ENCODE results near the gene ACSF2.
A peak's percentile ranks its signal among the peaks of the same experiment; 100 is the strongest.
"Not testable (repeated sequence)": the region's sequence is repeated elsewhere in the genome, so short reads cannot be mapped to it uniquely, and the experiment has no call there.

ACSF2 gene

DNA sequence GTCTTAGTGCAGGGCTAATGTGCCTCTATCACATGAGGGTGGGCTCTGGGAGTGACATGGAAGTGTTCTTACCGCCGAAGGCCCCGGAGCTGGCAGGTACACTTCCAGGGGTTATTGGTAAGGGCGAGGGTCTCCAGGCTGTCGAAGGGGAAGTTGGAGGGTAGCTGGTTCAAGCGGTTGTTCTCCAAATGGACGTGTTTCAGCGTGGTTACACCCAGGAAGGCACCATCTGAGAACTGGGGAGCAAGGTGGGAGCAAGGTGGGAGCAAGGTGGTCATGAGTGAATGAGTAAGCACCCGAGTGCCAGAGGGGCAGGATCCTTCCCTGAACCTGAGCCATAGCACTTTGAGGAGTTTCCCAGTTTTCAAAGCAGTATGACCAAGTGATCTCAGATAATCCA is 39.6 kb downstream of the ACSF2 start:
- no peak for DNase-seq

DNA sequence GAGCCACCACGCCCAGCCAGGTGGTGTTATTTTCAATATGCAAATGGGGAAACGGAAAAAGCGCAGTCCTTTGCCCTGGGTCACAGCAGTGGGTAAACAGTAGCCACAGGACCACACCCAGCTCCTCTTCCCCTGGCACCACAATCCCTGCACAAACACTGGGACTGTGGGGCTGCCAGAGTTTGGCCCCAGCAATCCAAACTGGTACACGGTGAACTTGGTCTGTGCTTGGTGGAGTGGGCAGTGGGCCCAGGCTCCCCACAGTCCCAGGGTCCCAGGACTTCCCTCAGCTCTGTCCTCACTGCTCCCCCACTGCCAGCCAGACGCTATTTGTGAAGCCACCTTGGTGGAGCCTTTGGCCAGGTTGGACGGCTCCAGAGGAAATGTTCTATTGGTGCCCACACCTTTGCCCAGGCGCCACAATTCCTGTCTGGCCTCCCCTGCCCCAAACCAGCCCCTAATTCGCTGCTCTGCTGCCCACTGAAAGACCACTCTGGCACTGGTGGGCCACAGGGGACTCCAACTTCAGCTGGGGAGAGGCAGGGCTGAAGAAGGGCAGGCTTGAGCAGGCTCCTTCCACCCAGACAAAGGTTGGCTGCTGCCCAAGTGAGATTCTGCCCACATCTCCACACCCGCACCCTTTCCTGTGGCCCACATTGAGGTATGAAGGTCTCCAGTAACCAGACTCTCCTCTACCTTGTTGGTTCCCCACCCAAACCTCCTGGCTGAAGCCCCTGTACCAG is 40.5 kb downstream of the ACSF2 start:
- DNase-seq = no peak

- no peak for DNase-seq
Observed at GRCh38 chr17:50467114-50467854, 41.3 kb downstream of the ACSF2 start.

GRCh38 chr17:50467855-50468303 is 41.9 kb downstream of the ACSF2 start:
- DNase-seq = no peak

DNA sequence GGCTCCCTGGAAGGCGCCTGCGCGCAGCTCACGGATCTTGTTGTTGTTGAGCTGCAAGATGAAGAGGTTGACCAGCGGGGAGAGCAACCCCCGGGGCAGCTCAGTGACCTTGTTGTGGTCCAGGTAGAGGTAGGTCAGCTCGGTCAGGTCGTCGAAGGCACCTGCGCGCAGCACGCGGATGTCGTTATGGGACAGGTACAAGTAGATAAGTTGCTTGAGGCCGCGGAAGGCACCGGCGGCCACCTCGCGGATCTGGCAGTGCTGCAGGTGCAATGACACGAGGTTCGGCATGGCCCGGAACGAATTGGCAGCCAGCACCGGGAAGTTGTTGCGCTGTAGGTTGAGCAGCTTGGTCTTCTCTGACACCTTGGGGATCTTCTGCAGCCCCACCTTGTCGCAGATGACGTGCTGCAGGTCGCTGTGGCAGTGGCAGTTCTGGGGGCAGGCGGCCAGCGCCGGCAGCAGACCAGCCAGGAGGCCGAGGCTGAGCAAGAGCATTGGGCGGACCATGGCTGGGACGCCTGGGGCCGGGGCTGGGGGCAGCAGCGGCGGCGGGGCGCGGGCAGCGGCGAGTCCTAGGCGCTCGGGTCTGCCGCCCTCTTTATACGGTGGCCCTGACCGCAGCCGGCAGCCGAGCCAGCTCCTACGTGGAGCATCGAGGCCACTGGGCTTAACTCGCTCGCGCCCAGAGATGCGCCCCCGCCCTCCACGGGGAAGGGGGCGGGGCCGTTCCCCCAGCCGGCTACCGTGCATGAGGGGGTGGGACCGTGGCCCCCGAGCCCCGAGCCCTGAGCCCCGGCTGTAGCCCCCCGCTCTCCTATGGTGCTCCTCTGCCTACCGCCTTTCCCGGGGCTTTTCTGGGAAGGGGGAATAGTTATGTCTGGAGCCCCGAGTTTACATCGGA is 42.5 kb downstream of the ACSF2 start, which contains the start of gene CHAD:
Gene CHAD, minus strand, starts transcription at position 577 of the 904 bp plus-strand sequence. Its CDS starts 67 bp downstream, at position 510.
- DNase-seq = no peak

- DNase-seq = no peak
Observed at GRCh38 chr17:50469208-50469605, 43.2 kb downstream of the ACSF2 start.

- DNase-seq = no peak
Observed at GRCh38 chr17:50469671-50470305, 43.8 kb downstream of the ACSF2 start.

- DNase-seq = no peak
Observed at GRCh38 chr17:50470426-50470825, 44.4 kb downstream of the ACSF2 start.

- no peak for DNase-seq
Observed at GRCh38 chr17:50471009-50471905, 45.2 kb downstream of the ACSF2 start.

DNA sequence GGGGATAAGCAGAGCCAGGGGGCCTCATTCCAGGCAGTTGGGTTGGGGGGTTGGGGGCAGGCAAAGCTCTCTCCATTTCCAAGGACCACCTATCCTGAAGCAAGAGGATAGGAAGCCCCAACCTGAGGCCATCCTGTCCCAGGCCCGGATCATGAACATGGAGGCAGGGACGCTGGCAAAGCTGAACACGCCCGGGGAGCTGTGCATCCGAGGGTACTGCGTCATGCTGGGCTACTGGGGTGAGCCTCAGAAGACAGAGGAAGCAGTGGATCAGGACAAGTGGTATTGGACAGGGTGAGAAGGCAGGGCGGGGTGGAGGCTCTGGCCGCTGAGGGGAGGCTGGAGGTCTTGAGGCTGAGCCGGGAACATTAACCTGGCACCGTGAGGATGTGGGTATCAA is 46.3 kb downstream of the ACSF2 start:
- no peak for DNase-seq

- not testable (repeated sequence) for DNase-seq
Observed at GRCh38 chr17:50472761-50473161, 46.7 kb downstream of the ACSF2 start.

DNA sequence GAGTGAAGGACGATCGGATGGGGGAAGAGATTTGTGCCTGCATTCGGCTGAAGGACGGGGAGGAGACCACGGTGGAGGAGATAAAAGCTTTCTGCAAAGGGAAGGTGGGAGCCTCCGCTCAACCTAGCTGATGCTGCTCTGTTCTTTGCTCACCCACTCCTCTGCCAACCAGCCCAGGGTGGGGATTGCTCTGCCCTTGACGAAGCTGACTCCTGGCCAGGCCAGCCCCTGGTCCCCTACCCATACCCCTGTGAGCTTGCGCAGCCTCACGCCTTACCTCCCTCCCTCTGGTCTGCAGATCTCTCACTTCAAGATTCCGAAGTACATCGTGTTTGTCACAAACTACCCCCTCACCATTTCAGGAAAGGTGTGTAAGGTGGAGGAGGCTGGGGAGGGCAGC is 47.9 kb downstream of the ACSF2 start:
- no peak for DNase-seq

DNA sequence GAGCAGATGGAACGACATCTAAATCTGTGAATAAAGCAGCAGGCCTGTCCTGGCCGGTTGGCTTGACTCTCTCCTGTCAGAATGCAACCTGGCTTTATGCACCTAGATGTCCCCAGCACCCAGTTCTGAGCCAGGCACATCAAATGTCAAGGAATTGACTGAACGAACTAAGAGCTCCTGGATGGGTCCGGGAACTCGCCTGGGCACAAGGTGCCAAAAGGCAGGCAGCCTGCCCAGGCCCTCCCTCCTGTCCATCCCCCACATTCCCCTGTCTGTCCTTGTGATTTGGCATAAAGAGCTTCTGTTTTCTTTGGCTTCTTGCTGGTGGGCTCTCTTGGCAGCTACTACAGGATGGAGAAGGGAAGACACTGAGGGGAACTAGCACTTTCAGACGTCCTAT is 48.5 kb downstream of the ACSF2 start:
- DNase-seq = no peak

DNA sequence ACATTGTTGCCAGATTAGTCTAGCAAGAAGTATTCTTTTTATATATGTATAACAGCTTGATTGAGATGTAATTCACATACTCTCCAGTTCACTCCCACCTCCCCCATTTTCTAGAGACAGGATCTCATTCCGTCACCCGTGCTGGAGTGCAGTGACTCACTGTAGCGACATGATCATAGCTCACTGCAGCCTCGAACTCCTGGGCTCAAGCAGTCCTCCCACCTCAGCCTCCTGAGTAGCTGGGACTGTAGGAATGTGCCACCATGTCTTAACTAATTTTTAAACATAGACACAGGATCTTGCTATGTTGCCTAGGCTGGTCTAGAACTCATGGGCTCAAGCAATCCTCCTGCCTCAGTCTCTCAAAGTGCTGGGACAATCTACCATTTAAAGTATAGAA is 49.3 kb downstream of the ACSF2 start:
- DNase-seq = no peak

DNA sequence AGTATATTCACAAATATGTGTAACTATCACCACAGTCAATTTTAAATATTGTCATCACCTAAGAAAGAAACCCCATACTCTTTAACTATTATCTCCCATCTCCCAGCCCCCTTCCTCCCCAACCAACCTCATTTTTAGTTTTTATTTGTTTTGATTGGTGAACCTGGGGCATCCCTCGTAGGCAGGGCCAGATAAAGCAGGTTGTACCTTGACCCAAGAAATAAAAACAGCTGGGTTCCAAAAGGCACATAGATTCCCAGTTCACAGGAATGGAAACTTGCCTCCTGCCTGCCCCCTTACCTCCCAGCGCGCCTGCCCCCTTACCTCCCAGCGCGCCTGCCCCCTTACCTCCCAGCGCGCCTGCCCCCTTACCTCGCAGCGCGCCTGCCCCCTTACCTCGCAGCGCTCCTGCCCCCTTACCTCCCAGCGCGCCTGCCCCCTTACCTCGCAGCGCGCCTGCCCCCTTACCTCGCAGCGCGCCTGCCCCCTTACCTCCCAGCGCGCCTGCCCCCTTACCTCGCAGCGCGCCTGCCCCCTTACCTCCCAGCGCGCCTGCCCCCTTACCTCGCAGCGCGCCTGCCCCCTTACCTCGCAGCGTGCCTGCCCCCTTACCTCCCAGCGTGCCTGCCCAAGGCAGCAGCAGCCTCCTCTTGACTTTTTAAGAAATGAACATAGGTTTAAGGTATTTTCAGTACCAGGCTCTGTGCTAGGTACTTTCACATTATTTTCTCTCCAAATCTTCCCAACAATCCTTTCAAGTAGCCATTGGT is 49.9 kb downstream of the ACSF2 start:
- not testable (repeated sequence) for DNase-seq

DNA sequence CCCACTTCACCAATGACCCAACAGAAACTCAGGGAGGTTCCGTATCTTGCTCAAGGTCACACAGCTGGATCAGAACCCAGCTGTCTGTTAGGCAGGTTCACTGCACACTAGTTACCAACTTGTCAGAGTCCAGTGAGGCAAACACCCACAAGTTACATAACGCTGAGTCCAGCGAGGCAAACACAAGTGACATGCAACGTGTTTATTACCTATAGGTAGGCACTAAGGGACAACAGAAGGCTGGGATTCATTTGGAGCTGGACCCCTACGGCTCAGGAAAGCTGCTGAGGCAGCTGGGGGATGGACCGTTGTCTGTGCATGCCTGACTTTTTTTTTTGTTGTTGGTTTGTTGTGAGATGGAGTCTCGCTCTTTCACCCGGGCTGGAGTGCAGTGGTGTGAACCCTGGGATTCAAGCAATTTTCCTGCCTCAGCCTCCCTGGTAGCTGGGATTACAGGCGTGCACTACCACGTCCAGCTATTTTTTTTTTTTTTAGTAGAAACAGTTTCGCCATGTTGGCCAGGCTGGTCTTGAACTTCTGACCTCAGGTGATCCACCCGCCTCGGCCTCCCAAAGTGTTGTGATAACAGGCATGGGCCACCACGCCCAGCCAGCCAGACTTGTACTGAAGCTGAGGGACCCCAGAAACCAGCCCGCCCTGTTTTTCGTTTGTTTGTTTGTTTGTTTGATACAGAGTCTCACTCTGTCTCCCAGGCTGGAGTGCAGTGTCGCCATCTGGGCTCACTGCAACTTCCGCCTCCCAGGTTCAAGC is 50.7 kb downstream of the ACSF2 start:
- no peak for DNase-seq

GRCh38 chr17:50477976-50478375 is 52.0 kb downstream of the ACSF2 start:
- no peak for DNase-seq

GRCh38 chr17:50478391-50479381 is 52.7 kb downstream of the ACSF2 start, which contains the start of gene RSAD1:
Gene RSAD1 (plus strand): TSS chr17:50478860. CDS start chr17:50478885, 25 bp downstream.
- peak; percentile 89 for DNase-seq
